Spleen (tissue), 3 donors: Measurements from ENCODE around the gene IL22RA2.

Experiments
- POLR2A ChIP-seq, 3 donors: fragments of 450-650 bp; IDR thresholded peaks; one replicate each; pipeline ENCODE4 v1.5.1; 2017; ENCODE audit warnings: antibody characterized with exemption in 3 of 3, mild to moderate bottlenecking in 1 of 3
- POLR2AphosphoS5 ChIP-seq, 3 donors: sonication (generic); formaldehyde crosslinking; IDR thresholded peaks; one replicate each; pipeline ENCODE4 v1.5.1; 2017; ENCODE audit warnings: antibody characterized with exemption in 3 of 3

DNA sequence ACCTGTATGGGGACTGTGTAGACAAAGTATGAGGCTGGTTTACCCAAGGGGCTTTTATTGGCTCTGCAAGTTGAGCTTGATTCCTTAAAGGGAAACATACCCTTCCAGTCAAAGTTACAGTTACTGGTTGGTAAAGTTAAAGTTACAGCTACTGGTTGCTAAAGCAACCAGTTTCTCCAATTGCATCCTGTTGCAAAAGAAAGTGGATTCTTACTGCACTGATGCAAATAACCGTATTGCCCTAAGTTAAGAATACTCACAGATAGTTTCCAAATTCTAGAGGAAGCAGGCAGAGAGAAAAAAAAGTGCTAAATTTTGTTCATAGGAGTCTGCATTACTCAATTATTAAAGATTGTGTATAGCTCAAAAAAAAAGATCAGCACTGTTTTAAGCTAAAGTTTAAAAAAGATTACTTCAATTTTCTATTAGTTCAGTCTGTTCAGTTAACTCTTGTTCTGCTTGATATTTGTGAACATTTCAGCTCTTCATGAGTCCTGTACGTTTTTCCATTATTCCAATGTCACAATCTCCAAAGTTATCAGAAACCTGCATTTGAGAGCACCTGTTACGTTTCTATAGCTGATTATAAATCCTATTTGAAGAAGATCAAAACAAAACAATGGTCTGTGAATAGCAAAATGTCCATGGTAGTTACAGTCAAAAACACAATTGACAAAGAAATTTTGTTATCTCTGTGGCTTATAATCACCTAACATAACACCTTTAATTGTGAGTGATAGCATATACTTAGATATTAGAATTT, 8.6 kb upstream of the IL22RA2 start:
- TF ChIP-seq POLR2A (IDR thresholded peaks at IDR 0.05) (no peak), POLR2AphosphoS5 (IDR thresholded peaks at IDR 0.05) (no peak)
